Measurements from ENCODE around the gene ZNF385C. TPM values are rescaled to one million over a fixed set of nuclear protein-coding genes. Genes with fewer than 3 reads are reported as not detected.

ZNF385C gene
- total RNA-seq, 2 donors from 2014 or later = 1.3 TPM; not detected in 1

GRCh38 chr17:42072323-42073187 is 25.7 kb downstream of the ZNF385C start:
- H3K27me3 ChIP-seq = peaks cover 0 to 13% of the 10 kb centered on the region in 2 donors
- H3K4me3 ChIP-seq = no peak overlapping the region
- DNase-seq (peak; percentile 25 to 62 (median 38)), ATAC-seq (peak; percentile 53)
- TF ChIP-seq CTCF (IDR thresholded peaks at IDR 0.05) (peak in 2 of 7 experiments; percentile 32 to 44), POLR2A (IDR thresholded peaks at IDR 0.05) (no peak)
- H3K36me3 ChIP-seq (replicated peaks in 1 of 2; ENCODE audit: insufficient read depth in 1 of 2, low read depth in 2 of 2) = no peaks in the 10 kb centered on the region
- H3K9me3 ChIP-seq = no peaks in the 10 kb centered on the region
- H3K27ac ChIP-seq = no peak overlapping the region
- peaks cover 10% of the 10 kb centered on the region for H3K4me1 ChIP-seq
- intact Hi-C loops (cut with DNase I) = loop anchor here (5.0 kb wide), 1 partner anchor 40 kb away; the partner anchor contains the start of gene DHX58
- WGBS, 2 donors = 12 to 27% methylated on average over 10 to 60 of the region's 67 CpGs

GRCh38 chr17:42071810-42072209 is 26.5 kb downstream of the ZNF385C start:
- Histone ChIP-seq H3K27ac (no peak overlapping the region), H3K27me3 (peaks cover 0 to 13% of the 10 kb centered on the region in 2 donors), H3K9me3 (no peaks in the 10 kb centered on the region), H3K4me3 (no peak overlapping the region), H3K4me1 (peaks cover 10% of the 10 kb centered on the region), H3K36me3 (replicated peaks in 1 of 2; ENCODE audit: insufficient read depth in 1 of 2, low read depth in 2 of 2) (no peaks in the 10 kb centered on the region)
- TF ChIP-seq CTCF (IDR thresholded peaks at IDR 0.05) (no peak), POLR2A (IDR thresholded peaks at IDR 0.05) (no peak)
- intact Hi-C loops (cut with DNase I) = loop anchor here (5.0 kb wide), 1 partner anchor 40 kb away; the partner anchor contains the start of gene DHX58
- DNase-seq (no peak), ATAC-seq (no peak)
- 33% methylated on average over 2 to 3 of the region's 3 CpGs for WGBS, 2 donors

- Histone ChIP-seq H3K4me3 (no peak overlapping the region), H3K27ac (no peak overlapping the region), H3K27me3 (peaks cover 0 to 13% of the 10 kb centered on the region in 2 donors), H3K9me3 (no peaks in the 10 kb centered on the region), H3K36me3 (replicated peaks in 1 of 2; ENCODE audit: insufficient read depth in 1 of 2, low read depth in 2 of 2) (no peaks in the 10 kb centered on the region), H3K4me1 (peaks cover 10% of the 10 kb centered on the region)
- TF ChIP-seq CTCF (IDR thresholded peaks at IDR 0.05) = no peak
- TF ChIP-seq POLR2A (IDR thresholded peaks at IDR 0.05) = no peak
- ATAC-seq = no peak
- DNase-seq = no peak
- WGBS, 2 donors = 60 to 84% methylated on average over 3 of the region's 3 CpGs
- intact Hi-C loops (cut with DNase I) = no loop called here
Observed at GRCh38 chr17:42068979-42069378, 29.3 kb downstream of the ZNF385C start.

GRCh38 chr17:42067371-42068091 is 30.7 kb downstream of the ZNF385C start:
- ATAC-seq (peak; percentile 71), DNase-seq (peak; percentile 51 to 75 (median 70))
- Histone ChIP-seq H3K36me3 (replicated peaks in 1 of 2; ENCODE audit: insufficient read depth in 1 of 2, low read depth in 2 of 2) (no peaks in the 10 kb centered on the region), H3K27me3 (peaks cover 0 to 9% of the 10 kb centered on the region in 2 donors), H3K27ac (no peak overlapping the region), H3K4me3 (no peak overlapping the region), H3K9me3 (no peaks in the 10 kb centered on the region), H3K4me1 (peaks cover 7% of the 10 kb centered on the region)
- WGBS, 2 donors = 11 to 24% methylated on average over 5 to 12 of the region's 12 CpGs
- intact Hi-C loops (cut with DNase I) = no loop called here
- TF ChIP-seq POLR2A (IDR thresholded peaks at IDR 0.05) = no peak
- TF ChIP-seq CTCF (IDR thresholded peaks at IDR 0.05) = peak; percentile 68 to 86 (median 83)

Data from body of pancreas (tissue), 4 donors.